GF-D8 (cell line): ENCODE measurements around the gene CYP8B1.

Experiments used
- DNase-seq: peaks from one replicate; lab custom pipeline; 2025; lab: John Stamatoyannopoulos, UW

The CYP8B1 gene

GRCh38 chr3:42875325-42876151, at the start of gene CYP8B1:
Gene CYP8B1, minus strand, starts transcription at chr3:42875879. Its CDS starts 63 bp downstream, at chr3:42875816.
- DNase-seq: no peak

- DNase-seq: no peak
Measured at GRCh38 chr3:42923606-42924005, 47.9 kb upstream of the CYP8B1 start.

- no peak for DNase-seq
Measured at GRCh38 chr3:42914771-42915515, 39.3 kb upstream of the CYP8B1 start.

GRCh38 chr3:42911551-42911950, 35.9 kb upstream of the CYP8B1 start:
- DNase-seq: no peak

- DNase-seq: no peak
Measured at GRCh38 chr3:42908675-42909074, 33.0 kb upstream of the CYP8B1 start.

GRCh38 chr3:42906848-42907183, 31.1 kb upstream of the CYP8B1 start:
- DNase-seq: no peak

- no peak for DNase-seq
Measured at GRCh38 chr3:42906070-42906847, 30.6 kb upstream of the CYP8B1 start, which contains the start of gene ZNF662. Gene ZNF662, plus strand, starts transcription at chr3:42906142. Its CDS starts 1,973 bp downstream, at chr3:42908115.

GRCh38 chr3:42905740-42906069, 30.0 kb upstream of the CYP8B1 start:
- DNase-seq: no peak

GRCh38 chr3:42904076-42904475, 28.4 kb upstream of the CYP8B1 start:
- no peak for DNase-seq

- no peak for DNase-seq
Measured at GRCh38 chr3:42902257-42902656, 26.6 kb upstream of the CYP8B1 start.

GRCh38 chr3:42901073-42901415, 25.4 kb upstream of the CYP8B1 start:
- DNase-seq: no peak

- DNase-seq: no peak
Measured at GRCh38 chr3:42900226-42901072, 24.8 kb upstream of the CYP8B1 start.

- DNase-seq: no peak
Measured at GRCh38 chr3:42898896-42899675, 23.4 kb upstream of the CYP8B1 start.

GRCh38 chr3:42895580-42895868, 19.8 kb upstream of the CYP8B1 start:
- no peak for DNase-seq

GRCh38 chr3:42894698-42895579, 19.3 kb upstream of the CYP8B1 start:
- DNase-seq: no peak

GRCh38 chr3:42892807-42893206, 17.1 kb upstream of the CYP8B1 start:
- no peak for DNase-seq

- no peak for DNase-seq
Measured at GRCh38 chr3:42892169-42892568, 16.5 kb upstream of the CYP8B1 start.

GRCh38 chr3:42891042-42891441, 15.4 kb upstream of the CYP8B1 start:
- DNase-seq: no peak

GRCh38 chr3:42887084-42887483, 11.4 kb upstream of the CYP8B1 start:
- DNase-seq: no peak

- no peak for DNase-seq
Measured at GRCh38 chr3:42886294-42886822, 10.7 kb upstream of the CYP8B1 start.
